ENCODE measurements around the gene PLXNA4. TPM values are rescaled to one million over a fixed set of nuclear protein-coding genes. Genes with fewer than 3 reads are reported as not detected.

The PLXNA4 gene
- total RNA-seq, 1 donor from 2014 or later: 14.0 TPM

DNA sequence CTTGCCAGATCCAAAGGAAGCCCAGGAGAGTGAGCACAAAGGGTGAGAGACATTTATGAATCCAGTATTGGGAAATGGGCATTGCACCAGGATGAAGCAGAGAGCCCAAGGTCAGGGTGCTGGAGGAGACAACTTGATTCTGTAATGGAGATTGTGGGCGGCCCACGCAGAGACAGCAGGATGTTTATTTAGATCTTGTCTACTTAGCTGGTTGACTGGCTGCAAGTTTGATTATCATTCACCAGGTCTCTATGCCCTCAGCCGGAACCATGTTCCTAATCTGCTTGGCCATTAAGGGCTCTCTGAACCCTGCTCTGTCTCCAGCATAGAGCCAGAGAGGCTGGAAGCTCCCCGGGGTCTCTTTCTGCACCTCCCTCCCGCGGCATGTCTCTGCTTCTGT lies 188.7 kb downstream of the PLXNA4 start:
- intact Hi-C loops (cut with DNase I): no loop called here
- H3K9me3 ChIP-seq: no peaks in the 10 kb centered on the region

DNA sequence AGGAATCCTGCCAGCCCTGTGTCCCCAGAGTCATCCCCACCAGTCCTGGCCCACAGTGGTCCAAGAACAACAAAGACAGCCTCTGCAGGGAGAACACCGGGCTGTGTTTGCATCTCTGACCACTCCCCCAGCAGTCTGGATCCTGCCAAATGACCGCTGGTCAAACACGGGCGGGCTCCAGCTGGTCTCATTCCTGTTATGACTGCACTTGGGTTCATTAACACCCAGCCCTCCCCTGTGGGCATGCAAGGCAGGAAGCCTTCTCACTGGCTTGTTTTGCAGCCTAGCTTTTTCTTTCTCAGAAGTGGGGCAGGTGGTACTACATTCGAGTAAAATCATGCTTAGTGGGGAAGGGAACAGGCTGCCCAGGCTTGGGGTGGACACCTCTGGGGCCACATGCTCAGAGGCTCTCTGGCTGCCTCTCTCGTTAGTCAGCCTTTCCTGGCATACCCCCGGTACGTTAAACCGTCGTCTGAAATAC lies 190.0 kb downstream of the PLXNA4 start:
- Histone ChIP-seq H3K4me1 (peaks cover 6% of the 10 kb centered on the region), H3K27me3 (no peaks in the 10 kb centered on the region), H3K9me3 (no peaks in the 10 kb centered on the region), H3K27ac (no peak overlapping the region), H3K36me3 (no peaks in the 10 kb centered on the region), H3K4me3 (no peak overlapping the region)
- DNase-seq (ENCODE audit: extremely low spot score in 2 of 2): no peak
- intact Hi-C loops (cut with DNase I): no loop called here
- TF ChIP-seq POLR2A (IDR thresholded peaks at IDR 0.05): no peak
- TF ChIP-seq POLR2AphosphoS5 (IDR thresholded peaks at IDR 0.05; ENCODE audit: insufficient read depth in 1 of 2, low read depth in 1 of 2): no peak
- TF ChIP-seq, protein P1, sequence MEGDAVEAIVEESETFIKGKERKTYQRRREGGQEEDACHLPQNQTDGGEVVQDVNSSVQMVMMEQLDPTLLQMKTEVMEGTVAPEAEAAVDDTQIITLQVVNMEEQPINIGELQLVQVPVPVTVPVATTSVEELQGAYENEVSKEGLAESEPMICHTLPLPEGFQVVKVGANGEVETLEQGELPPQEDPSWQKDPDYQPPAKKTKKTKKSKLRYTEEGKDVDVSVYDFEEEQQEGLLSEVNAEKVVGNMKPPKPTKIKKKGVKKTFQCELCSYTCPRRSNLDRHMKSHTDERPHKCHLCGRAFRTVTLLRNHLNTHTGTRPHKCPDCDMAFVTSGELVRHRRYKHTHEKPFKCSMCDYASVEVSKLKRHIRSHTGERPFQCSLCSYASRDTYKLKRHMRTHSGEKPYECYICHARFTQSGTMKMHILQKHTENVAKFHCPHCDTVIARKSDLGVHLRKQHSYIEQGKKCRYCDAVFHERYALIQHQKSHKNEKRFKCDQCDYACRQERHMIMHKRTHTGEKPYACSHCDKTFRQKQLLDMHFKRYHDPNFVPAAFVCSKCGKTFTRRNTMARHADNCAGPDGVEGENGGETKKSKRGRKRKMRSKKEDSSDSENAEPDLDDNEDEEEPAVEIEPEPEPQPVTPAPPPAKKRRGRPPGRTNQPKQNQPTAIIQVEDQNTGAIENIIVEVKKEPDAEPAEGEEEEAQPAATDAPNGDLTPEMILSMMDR (IDR thresholded peaks at IDR 0.05): no peak

More for the DNA sequence above, 188.7 kb downstream of the PLXNA4 start:
- Histone ChIP-seq H3K4me1 (peaks cover 6% of the 10 kb centered on the region), H3K27ac (no peak overlapping the region), H3K4me3 (no peak overlapping the region), H3K27me3 (no peaks in the 10 kb centered on the region), H3K36me3 (no peaks in the 10 kb centered on the region)
- TF ChIP-seq POLR2A (IDR thresholded peaks at IDR 0.05): no peak
- TF ChIP-seq POLR2AphosphoS5 (IDR thresholded peaks at IDR 0.05; ENCODE audit: insufficient read depth in 1 of 2, low read depth in 1 of 2): no peak
- TF ChIP-seq, protein P1 (IDR thresholded peaks at IDR 0.05): no peak
- DNase-seq (ENCODE audit: extremely low spot score in 2 of 2): no peak

DNA sequence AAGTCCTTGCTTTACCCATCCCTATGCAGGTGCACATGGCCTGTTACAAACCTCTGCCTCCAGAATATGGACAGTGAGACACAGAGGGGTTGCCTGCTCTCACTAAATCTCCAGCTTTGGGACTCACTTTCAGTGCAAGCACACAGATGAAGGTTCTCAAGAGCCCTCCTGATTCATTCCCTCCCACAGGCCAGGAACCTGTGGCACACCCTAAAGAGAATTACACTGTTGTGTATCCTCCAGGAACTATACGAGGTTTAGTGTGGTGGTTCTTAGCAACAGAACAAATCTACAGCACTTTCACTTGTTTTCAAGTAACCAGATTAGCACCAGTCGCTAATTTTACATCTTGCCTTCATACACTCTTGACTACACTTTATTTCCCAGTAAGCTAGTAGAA lies 192.3 kb downstream of the PLXNA4 start:
- Histone ChIP-seq H3K4me3 (no peak overlapping the region), H3K27me3 (no peaks in the 10 kb centered on the region), H3K27ac (no peak overlapping the region), H3K9me3 (no peaks in the 10 kb centered on the region), H3K4me1 (peaks cover 6% of the 10 kb centered on the region), H3K36me3 (no peaks in the 10 kb centered on the region)
- intact Hi-C loops (cut with DNase I): no loop called here
- TF ChIP-seq POLR2A (IDR thresholded peaks at IDR 0.05) (no peak), POLR2AphosphoS5 (IDR thresholded peaks at IDR 0.05; ENCODE audit: insufficient read depth in 1 of 2, low read depth in 1 of 2) (no peak)
- TF ChIP-seq, protein P1 (IDR thresholded peaks at IDR 0.05): no peak
- DNase-seq (ENCODE audit: extremely low spot score in 2 of 2): no peak

DNA sequence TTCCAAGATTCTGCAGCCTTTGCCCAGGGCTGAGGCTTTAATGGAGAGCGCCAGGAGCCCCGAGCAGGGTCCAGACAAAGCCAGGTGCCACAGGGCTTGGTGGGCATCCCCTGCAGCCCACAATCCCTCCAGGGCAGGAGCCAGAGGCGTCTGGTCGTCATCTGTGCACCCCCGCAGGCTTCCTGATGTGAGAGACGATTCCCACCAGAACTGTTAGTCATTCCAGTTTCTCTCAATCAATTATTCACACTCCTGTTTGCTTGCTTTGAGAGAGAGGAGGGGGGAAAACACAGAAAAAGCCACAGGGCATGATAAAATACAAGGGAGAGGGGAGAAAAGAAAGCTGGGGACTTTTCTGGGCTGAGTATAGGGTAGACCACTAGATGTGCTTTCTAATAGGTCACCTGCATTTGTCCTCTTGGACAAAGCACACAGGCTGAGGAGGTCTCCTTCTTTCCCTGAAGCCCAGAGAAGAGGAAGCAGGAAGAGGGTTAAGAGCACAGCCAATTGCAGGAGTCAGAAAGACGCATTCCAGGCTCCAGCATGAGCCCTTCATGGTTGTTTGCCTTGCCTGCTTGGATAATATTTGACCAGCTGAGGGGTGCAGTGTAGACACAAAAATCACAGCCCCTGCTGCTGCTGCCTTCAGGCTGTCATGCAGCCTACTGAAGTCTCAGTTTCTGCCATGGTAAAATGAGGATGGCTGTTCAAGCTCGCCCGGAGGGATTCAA lies 194.4 kb downstream of the PLXNA4 start:
- Histone ChIP-seq H3K4me1 (peaks cover 6% of the 10 kb centered on the region), H3K27ac (no peak overlapping the region), H3K36me3 (no peaks in the 10 kb centered on the region), H3K27me3 (no peaks in the 10 kb centered on the region), H3K4me3 (no peak overlapping the region), H3K9me3 (no peaks in the 10 kb centered on the region)
- no peak for DNase-seq (ENCODE audit: extremely low spot score in 2 of 2)
- intact Hi-C loops (cut with DNase I): no loop called here
- TF ChIP-seq POLR2A (IDR thresholded peaks at IDR 0.05) (no peak), POLR2AphosphoS5 (IDR thresholded peaks at IDR 0.05; ENCODE audit: insufficient read depth in 1 of 2, low read depth in 1 of 2) (no peak)
- TF ChIP-seq, protein P1 (IDR thresholded peaks at IDR 0.05): no peak

DNA sequence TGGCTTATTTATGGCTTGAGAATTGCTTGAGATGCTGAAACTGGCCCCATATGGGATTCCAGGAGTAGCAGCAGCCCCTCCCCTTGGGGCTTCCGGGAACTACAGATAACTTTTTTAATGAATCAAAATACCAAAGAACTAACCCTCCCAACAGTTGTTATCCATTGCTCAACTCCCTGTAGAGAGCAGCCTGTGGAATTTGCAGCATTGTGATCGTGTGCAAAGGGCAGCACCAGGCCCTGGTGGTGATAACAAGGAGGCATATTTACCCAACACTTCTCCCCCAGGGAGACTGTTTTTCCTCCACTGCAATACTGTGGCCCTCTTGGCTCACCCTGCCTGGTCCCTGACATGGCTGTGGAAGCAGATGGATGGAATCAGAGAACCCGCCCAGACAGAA lies 196.2 kb downstream of the PLXNA4 start:
- Histone ChIP-seq H3K9me3 (no peaks in the 10 kb centered on the region), H3K27me3 (no peaks in the 10 kb centered on the region), H3K27ac (no peak overlapping the region), H3K4me1 (peaks cover 14% of the 10 kb centered on the region), H3K4me3 (no peak overlapping the region), H3K36me3 (no peaks in the 10 kb centered on the region)
- DNase-seq (ENCODE audit: extremely low spot score in 2 of 2): no peak
- no peak for TF ChIP-seq POLR2AphosphoS5 (IDR thresholded peaks at IDR 0.05; ENCODE audit: insufficient read depth in 1 of 2, low read depth in 1 of 2)
- no peak for TF ChIP-seq POLR2A (IDR thresholded peaks at IDR 0.05)
- TF ChIP-seq, protein P1 (IDR thresholded peaks at IDR 0.05): no peak
- intact Hi-C loops (cut with DNase I): no loop called here

Data from vagina (tissue), 2 donors.